GM23338 (cell line): ENCODE results near the gene RNF220. TPM values are rescaled to one million over a fixed set of nuclear protein-coding genes. Genes with fewer than 3 reads are reported as not detected.

Experiments used
- ATAC-seq: fragments of 200-7000 bp; cut with Tn5 transposase; 3 replicates; pipeline ENCODE4 v1.9.1; 2020
- DNase-seq: peaks from one replicate; pipeline ENCODE4 v3.0.0-alpha.2; 2015; ENCODE audit warnings: low spot score
- H2AFZ ChIP-seq: fragments of 200-600 bp; sonication (generic); 2 replicates; pipeline ENCODE4 v1.8.0; 2016; ENCODE audit warnings: antibody characterized with exemption, mild to moderate bottlenecking, moderate library complexity
- H3F3A ChIP-seq: fragments of 200-600 bp; sonication (generic); replicated peaks from 2 replicates; pipeline ENCODE4 v1.8.0; 2017; ENCODE audit warnings: antibody characterized with exemption, mixed run types, low read depth
- H3K27ac ChIP-seq: fragments of 200-600 bp; sonication (generic); 2 replicates; pipeline ENCODE4 v1.6.1; 2016; ENCODE audit warnings: low read depth
- H3K27me3 ChIP-seq: fragments of 200-600 bp; sonication (generic); 2 replicates; pipeline ENCODE4 v1.8.0; 2016; ENCODE audit warnings: mild to moderate bottlenecking, mixed run types, moderate library complexity; ENCODE audit not compliant: insufficient read depth
- H3K36me3 ChIP-seq: fragments of 200-600 bp; sonication (generic); 2 replicates; pipeline ENCODE4 v1.8.0; 2016; ENCODE audit warnings: mild to moderate bottlenecking; ENCODE audit not compliant: insufficient read depth
- H3K4me1 ChIP-seq: fragments of 200-600 bp; sonication (generic); 2 replicates; pipeline ENCODE4 v1.8.0; 2016; ENCODE audit warnings: mild to moderate bottlenecking, moderate library complexity; ENCODE audit not compliant: insufficient read depth
- H3K4me2 ChIP-seq: fragments of 200-600 bp; sonication (generic); 2 replicates; pipeline ENCODE4 v1.7.1; 2017; ENCODE audit warnings: mixed run types
- H3K4me3 ChIP-seq: fragments of 200-600 bp; sonication (generic); 2 replicates; pipeline ENCODE4 v1.6.1; 2016; ENCODE audit warnings: mixed run types
- H3K79me2 ChIP-seq: fragments of 200-600 bp; sonication (generic); replicated peaks from 2 replicates; pipeline ENCODE4 v1.8.0; 2017; ENCODE audit warnings: mild to moderate bottlenecking; ENCODE audit not compliant: insufficient read depth
- H3K9me2 ChIP-seq: fragments of 200-600 bp; sonication (generic); 2 replicates; pipeline ENCODE4 v1.8.0; 2017; ENCODE audit not compliant: insufficient read depth
- H4K20me1 ChIP-seq: fragments of 200-600 bp; sonication (generic); replicated peaks from 2 replicates; pipeline ENCODE4 v1.8.0; 2017; ENCODE audit warnings: mild to moderate bottlenecking; ENCODE audit not compliant: insufficient read depth
- H3K27ac Mint-ChIP-seq: 2 replicates; pipeline ENCODE4 v1.8.0; 2020; ENCODE audit warnings: inconsistent platforms, mild to moderate bottlenecking, moderate library complexity, mixed read lengths
- H3K27me3 Mint-ChIP-seq: 3 replicates; pipeline ENCODE4 v1.8.0; 2022; ENCODE audit warnings: low read depth, mild to moderate bottlenecking, moderate library complexity, mixed read lengths, inconsistent platforms; ENCODE audit not compliant: insufficient read depth, poor library complexity
- H3K36me3 Mint-ChIP-seq: 3 replicates; pipeline ENCODE4 v1.8.0; 2021; ENCODE audit warnings: low read depth, mild to moderate bottlenecking, inconsistent platforms, moderate library complexity, mixed read lengths
- H3K4me1 Mint-ChIP-seq: 3 replicates; pipeline ENCODE4 v1.8.0; 2020; ENCODE audit warnings: mild to moderate bottlenecking, inconsistent platforms, mixed read lengths
- H3K4me3 Mint-ChIP-seq: 3 replicates; pipeline ENCODE4 v1.8.0; 2021; ENCODE audit warnings: moderate library complexity, mild to moderate bottlenecking, inconsistent platforms, mixed read lengths
- H3K9me3 Mint-ChIP-seq: 3 replicates; pipeline ENCODE4 v1.8.0; 2020; ENCODE audit warnings: moderate library complexity, mild to moderate bottlenecking, inconsistent platforms, mixed read lengths
- CREB1 ChIP-seq: fragments of 250-450 bp; sonication (Bioruptor Pico); IDR thresholded peaks from 2 replicates; pipeline ENCODE4 v1.5.0; 2020; ENCODE audit warnings: low read depth, mild to moderate bottlenecking, moderate library complexity
- CTCF ChIP-seq, 2 experiments: fragments of 200-600 bp in 1 of 2; sonication (generic) in 1 of 2; conservative IDR thresholded peaks; 2 replicates each; pipeline versions ENCODE4 v1.5.1 to v1.6.1; 2016 to 2017; ENCODE audit warnings: antibody characterized with exemption in 2 of 2, low read depth in 2 of 2, mild to moderate bottlenecking in 2 of 2, moderate library complexity in 1 of 2
- ETS1 ChIP-seq: IDR thresholded peaks from 2 replicates; pipeline ENCODE4 v1.6.1; 2016; ENCODE audit warnings: antibody characterized with exemption
- EZH2 ChIP-seq: fragments of 200-600 bp; sonication (generic); IDR thresholded peaks from one replicate; pipeline ENCODE4 v1.8.0; 2017; ENCODE audit warnings: antibody characterized with exemption, mild to moderate bottlenecking, low read depth; ENCODE audit not compliant: unreplicated experiment
- EZH2phosphoT487 ChIP-seq: fragments of 200-600 bp; sonication (generic); IDR thresholded peaks from one replicate; pipeline ENCODE4 v1.8.1; 2018; ENCODE audit warnings: antibody characterized with exemption; ENCODE audit not compliant: unreplicated experiment
- JUNB ChIP-seq: IDR thresholded peaks from one replicate; pipeline ENCODE4 v1.6.1; 2016; ENCODE audit warnings: antibody characterized with exemption; ENCODE audit not compliant: unreplicated experiment
- NANOG ChIP-seq: IDR thresholded peaks from 2 replicates; pipeline ENCODE4 v1.6.1; 2016; ENCODE audit warnings: antibody characterized with exemption, borderline replicate concordance
- POLR2AphosphoS5 ChIP-seq: IDR thresholded peaks from 2 replicates; pipeline ENCODE4 v1.6.1; 2016; ENCODE audit warnings: antibody characterized with exemption, low read depth
- REST ChIP-seq: IDR thresholded peaks from one replicate; pipeline ENCODE4 v1.6.1; 2018; ENCODE audit warnings: antibody characterized with exemption; ENCODE audit not compliant: unreplicated experiment
- STAT1 ChIP-seq: IDR thresholded peaks from one replicate; pipeline ENCODE4 v1.6.1; 2016; ENCODE audit warnings: antibody characterized with exemption; ENCODE audit not compliant: unreplicated experiment
- ZNF114 ChIP-seq: fragments of 250-450 bp; sonication (Bioruptor Pico); IDR thresholded peaks from 2 replicates; pipeline ENCODE4 v1.5.0; 2020; ENCODE audit warnings: mild to moderate bottlenecking, moderate library complexity
- ZNF331 ChIP-seq: fragments of 250-450 bp; sonication (Bioruptor Pico); IDR thresholded peaks from 2 replicates; pipeline ENCODE4 v1.5.0; 2020; ENCODE audit warnings: low read depth, mild to moderate bottlenecking, moderate library complexity
- ZNF462 ChIP-seq: fragments of 250-450 bp; sonication (Bioruptor Pico); IDR thresholded peaks from 2 replicates; pipeline ENCODE4 v1.5.0; 2020; ENCODE audit warnings: mild to moderate bottlenecking, moderate library complexity
- polyA plus RNA-seq: library from polyadenylated mRNA; unstranded; fragments of >200 nt; fragmentation: Nextera tagmentation; extraction: Ambion mirVana; gene quantifications from 2 replicates; pipeline ENCODE4 v1.2.1, GENCODE V29; 2016
- total RNA-seq: library from RNA; depleted of rRNA; stranded (reverse); fragments of >200 nt; shearing (Covaris generic); gene quantifications from 2 replicates; pipeline ENCODE4 v1.2.3, GENCODE V29; 2014

RNF220 gene
- total and polyA plus RNA-seq, 2 experiments from 2014 or later: 72.8 to 168 TPM

DNA sequence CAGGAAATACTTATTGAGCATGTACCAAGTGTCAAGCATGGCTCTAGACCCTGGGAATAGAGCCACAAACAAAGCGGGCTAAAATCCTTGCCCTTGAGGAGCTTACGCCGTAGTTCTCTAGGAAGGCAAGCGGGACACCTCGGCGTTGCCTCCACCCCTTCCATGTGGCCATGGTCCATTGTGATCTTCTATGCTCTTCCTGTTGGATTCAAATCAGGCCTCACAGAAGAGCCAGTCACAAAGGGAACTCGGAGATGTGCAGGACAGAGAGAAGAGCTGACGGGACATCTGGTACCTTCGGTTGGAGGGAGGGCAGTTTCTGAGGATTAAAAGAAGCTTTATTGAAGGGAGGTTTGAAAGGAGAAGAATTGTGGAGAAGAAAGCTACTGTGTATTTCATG is 139.9 kb downstream of the RNF220 start:
- Histone ChIP-seq H3K79me2 (peaks cover 36% of the 10 kb centered on the region), H3K4me3 (no peak overlapping the region), H3K27ac (no peak overlapping the region), H3F3A (peaks cover 30% of the 10 kb centered on the region; the same call in 1 of the 2 replicates), H3K4me1 (peaks cover 56% of the 10 kb centered on the region), H2AFZ (no peak overlapping the region), H3K27me3 (no peaks in the 10 kb centered on the region), H3K4me2 (peak overlapping the region; percentile 74), H4K20me1 (no peaks in the 10 kb centered on the region), H3K9me2 (0 out of 2 replicates have a peak, but pooled peaks cover 15% of the 10 kb centered on the region), H3K36me3 (no peaks in the 10 kb centered on the region)
- DNase-seq: no peak
- H3K27me3 Mint-ChIP-seq: peaks cover 16% of the 10 kb centered on the region
- TF ChIP-seq NANOG: no peak
- TF ChIP-seq ZNF331: no peak
- no peak for TF ChIP-seq ETS1
- no peak for TF ChIP-seq POLR2AphosphoS5
- no peak for TF ChIP-seq ZNF462
- no peak for TF ChIP-seq EZH2
- TF ChIP-seq CTCF (conservative IDR thresholded peaks at IDR 0.05; ENCODE audit: low read depth in 2 of 2): no peak
- no peak for TF ChIP-seq JUNB
- no peak for TF ChIP-seq EZH2phosphoT487
- TF ChIP-seq ZNF114 (CRISPR knock-in tag): no peak
- TF ChIP-seq STAT1: no peak
- no peak for TF ChIP-seq CREB1 (CRISPR knock-in tag)
- TF ChIP-seq REST: no peak
- no peak overlapping the region for H3K27ac Mint-ChIP-seq
- H3K4me3 Mint-ChIP-seq: no peak overlapping the region
- ATAC-seq: no peak
- H3K36me3 Mint-ChIP-seq: peaks cover 13% of the 10 kb centered on the region; the same call in 2 of the 3 replicates
- no peaks in the 10 kb centered on the region; the same call in 2 of the 3 replicates for H3K9me3 Mint-ChIP-seq
- peaks cover 58% of the 10 kb centered on the region for H3K4me1 Mint-ChIP-seq
